H1 (cell line): Measurements from ENCODE around the gene GANC. TPM values are rescaled to one million over a fixed set of nuclear protein-coding genes. Genes with fewer than 3 reads are reported as not detected.

ENCODE experiments used
- ATF2 ChIP-seq: IDR thresholded peaks from 2 replicates; pipeline ENCODE4 v1.6.1; 2012; ENCODE audit warnings: low read length, inconsistent platforms
- CHD7 ChIP-seq: fragments of 300-600 bp; sonication (generic); IDR thresholded peaks from 2 replicates; pipeline ENCODE4 v1.7.1; 2012; ENCODE audit warnings: low read length, moderate library complexity, mild to moderate bottlenecking, inconsistent platforms; ENCODE audit not compliant: insufficient replicate concordance
- EZH2 ChIP-seq: fragments of 200-600 bp; sonication (generic); IDR thresholded peaks from 2 replicates; pipeline ENCODE4 v1.7.1; 2012; ENCODE audit warnings: low read depth, mild to moderate bottlenecking, moderate library complexity, low read length, inconsistent platforms; ENCODE audit not compliant: severe bottlenecking
- GTF2F1 ChIP-seq: IDR thresholded peaks from 2 replicates; pipeline ENCODE4 v1.6.1; 2012; ENCODE audit warnings: low read depth, low read length, improper control_type of control experiment, borderline replicate concordance
- JUN ChIP-seq: IDR thresholded peaks from 2 replicates; pipeline ENCODE4 v1.6.1; 2011; ENCODE audit warnings: low read depth, mild to moderate bottlenecking, improper control_type of control experiment, low read length
- POLR2AphosphoS5 ChIP-seq: IDR thresholded peaks from 2 replicates; pipeline ENCODE4 v1.6.1; 2011; ENCODE audit warnings: low read depth, low read length
- polyA plus RNA-seq, 7 experiments: library from polyadenylated mRNA; depleted of rRNA in 3 of 7; stranded (reverse) in 5 of 7; unstranded in 2 of 7; fragments of >200 nt in 5 of 7; fragments of 200-250 nt in 2 of 7; gene quantifications; 1 replicate in 5 of 7; 2 replicates in 1 of 7; 4 replicates in 1 of 7; pipeline versions ENCODE4 v1.2.1 to v1.2.3, GENCODE V29; 2011 to 2013; ENCODE audit warnings: missing spikeins in 2 of 7, mixed read lengths in 2 of 7
- total RNA-seq: library from RNA; stranded (reverse); fragmentation: NEBNext Ultra II Directional; extraction: Animal tissue kit (Norgen Biotek cat#: 25700); gene quantifications from 2 replicates; pipeline ENCODE4 v1.2.1, GENCODE V29; 2021
- TF ChIP-seq, protein P1 (sequence below), 3 experiments: IDR thresholded peaks; 1 replicate in 2 of 3; 2 replicates in 1 of 3; pipeline versions ENCODE4 v1.5.1 to v1.6.1; 2011; ENCODE audit warnings: low read length in 3 of 3, mild to moderate bottlenecking in 3 of 3, inconsistent platforms in 2 of 3, low read depth in 1 of 3, moderate library complexity in 1 of 3; ENCODE audit not compliant: insufficient read depth in 1 of 3; ENCODE audit errors: control extremely low read depth in 1 of 3

GANC gene
- total and polyA plus RNA-seq, 2 of the 8 experiments (the other 6 are each of a cell fraction or from before 2014, with no cell fraction given) = 6.8 to 14.4 TPM

DNA sequence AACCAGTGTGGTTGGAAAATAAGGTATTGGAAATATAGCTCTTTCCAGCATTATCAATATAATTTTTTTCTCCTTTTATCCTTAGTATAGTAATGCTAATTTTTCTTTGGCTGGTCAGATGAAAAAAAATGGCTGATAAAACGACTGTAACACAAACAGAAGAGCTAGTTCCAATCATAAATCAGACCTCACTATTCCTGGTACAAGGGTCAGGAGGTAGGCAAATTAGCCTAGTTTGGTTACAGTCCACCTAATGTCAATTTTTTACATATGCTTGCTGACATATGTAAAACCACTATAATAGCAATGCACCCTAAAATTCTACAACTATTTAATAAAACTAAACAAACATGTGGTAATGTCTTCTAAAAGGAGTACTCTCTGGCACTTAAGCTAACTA lies 45.0 kb upstream of the GANC start (continued):
- TF ChIP-seq CHD7 = no peak
- TF ChIP-seq ATF2 = no peak
- no peak for TF ChIP-seq JUN
- no peak for TF ChIP-seq EZH2
- TF ChIP-seq GTF2F1 = no peak
- TF ChIP-seq POLR2AphosphoS5 = no peak
- TF ChIP-seq, protein P1, sequence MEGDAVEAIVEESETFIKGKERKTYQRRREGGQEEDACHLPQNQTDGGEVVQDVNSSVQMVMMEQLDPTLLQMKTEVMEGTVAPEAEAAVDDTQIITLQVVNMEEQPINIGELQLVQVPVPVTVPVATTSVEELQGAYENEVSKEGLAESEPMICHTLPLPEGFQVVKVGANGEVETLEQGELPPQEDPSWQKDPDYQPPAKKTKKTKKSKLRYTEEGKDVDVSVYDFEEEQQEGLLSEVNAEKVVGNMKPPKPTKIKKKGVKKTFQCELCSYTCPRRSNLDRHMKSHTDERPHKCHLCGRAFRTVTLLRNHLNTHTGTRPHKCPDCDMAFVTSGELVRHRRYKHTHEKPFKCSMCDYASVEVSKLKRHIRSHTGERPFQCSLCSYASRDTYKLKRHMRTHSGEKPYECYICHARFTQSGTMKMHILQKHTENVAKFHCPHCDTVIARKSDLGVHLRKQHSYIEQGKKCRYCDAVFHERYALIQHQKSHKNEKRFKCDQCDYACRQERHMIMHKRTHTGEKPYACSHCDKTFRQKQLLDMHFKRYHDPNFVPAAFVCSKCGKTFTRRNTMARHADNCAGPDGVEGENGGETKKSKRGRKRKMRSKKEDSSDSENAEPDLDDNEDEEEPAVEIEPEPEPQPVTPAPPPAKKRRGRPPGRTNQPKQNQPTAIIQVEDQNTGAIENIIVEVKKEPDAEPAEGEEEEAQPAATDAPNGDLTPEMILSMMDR (IDR thresholded peaks at IDR 0.05; ENCODE audit: control extremely low read depth in 1 of 3, insufficient read depth in 1 of 3, low read depth in 1 of 3, low read length in 3 of 3) = no peak
